ENCODE results near the gene PROSER3.

GRCh38 chr19:35792888-35793287 is 34.9 kb downstream of the PROSER3 start:
- TF ChIP-seq CTCF (IDR thresholded peaks at IDR 0.05) (no peak), POLR2AphosphoS5 (IDR thresholded peaks at IDR 0.05) (no peak), EP300 (IDR thresholded peaks at IDR 0.05) (no peak), POLR2A (IDR thresholded peaks at IDR 0.05) (no peak)

All from gastroesophageal sphincter (tissue), 3 donors.